ENCODE results near the gene HIPK1. TPM values are rescaled to one million over a fixed set of nuclear protein-coding genes. Genes with fewer than 3 reads are reported as not detected.

The HIPK1 gene
- total and polyA plus RNA-seq, 2 of the 13 experiments (the other 11 are each of a cell fraction or from before 2014, with no cell fraction given): 20.8 to 33.4 TPM

GRCh38 chr1:113918243-113918642 is 10.9 kb upstream of the HIPK1 start (continued):
- TF ChIP-seq YEATS4 (CRISPR knock-in tag; IDR thresholded peaks at IDR 0.05; ENCODE audit: borderline replicate concordance): no peak
- no peak for TF ChIP-seq MTF1 (CRISPR knock-in tag; IDR thresholded peaks at IDR 0.05)

- no peak overlapping the region for H3K9ac ChIP-seq (ENCODE audit: insufficient read depth, low read depth, low read length)
- intact Hi-C loops (cut with micrococcal nuclease; ENCODE audit: unreplicated experiment): no loop called here
- peaks cover 0 to 2% of the 10 kb centered on the region in 2 experiments; a peak in 1 of 5 replicates for H3K27me3 ChIP-seq (ENCODE audit: control insufficient read depth in 1 of 2, insufficient read depth in 2 of 2, low read length in 2 of 2)
- ChIA-PET POLR2A (no interaction called here), CTCF (ENCODE audit: low intra/inter-chr PET ratio, low total read pairs) (no interaction called here)
- ATAC-seq (no peak), DNase-seq (ENCODE audit: low spot score) (no peak), FAIRE-seq (no peak)
- BruUV-seq (replicated peaks): no TSS peak
- H3K79me2 ChIP-seq (ENCODE audit: insufficient read depth, low read length): no peaks in the 10 kb centered on the region
- in situ Hi-C loops (cut with HindIII; ENCODE audit: extremely low pct_ligation_motif_present, low pct_unique_long_range_greater_than_20kb): no loop called here
- no peaks in the 10 kb centered on the region for H4K20me1 ChIP-seq (ENCODE audit: insufficient read depth, low read length)
- no peak overlapping the region for H2AFZ ChIP-seq (ENCODE audit: low read length)
- no peak overlapping the region for H3K4me2 ChIP-seq (ENCODE audit: low read depth, low read length)
- H3K27ac ChIP-seq (ENCODE audit: extremely low read length, insufficient read depth, low read length): no peak overlapping the region
- H3K4me3 ChIP-seq (replicated peaks in 1 of 3; ENCODE audit: insufficient read depth in 1 of 3, low read depth in 2 of 3, low read length in 3 of 3): no peak overlapping the region
- H3K9me3 ChIP-seq (ENCODE audit: low read length): no peaks in the 10 kb centered on the region
- no peaks in the 10 kb centered on the region for H3K36me3 ChIP-seq (replicated peaks in 1 of 2; ENCODE audit: control insufficient read depth in 1 of 2, insufficient read depth in 2 of 2, low read length in 2 of 2)
- peaks cover 18% of the 10 kb centered on the region for H3K4me1 ChIP-seq (ENCODE audit: insufficient read depth, low read length)
- 80% methylated on average over 4 of the region's 4 CpGs for WGBS (ENCODE audit: low lambda C conversion rate)
- TF ChIP-seq ZNF589 (CRISPR knock-in tag; conservative IDR thresholded peaks at IDR 0.05) (no peak), MTA1 (CRISPR knock-in tag; IDR thresholded peaks at IDR 0.05; ENCODE audit: borderline replicate concordance) (no peak), MXD3 (CRISPR knock-in tag; IDR thresholded peaks at IDR 0.05) (no peak), KLF9 (CRISPR knock-in tag; IDR thresholded peaks at IDR 0.05; ENCODE audit: low read depth) (no peak), ZBTB8A (CRISPR knock-in tag; IDR thresholded peaks at IDR 0.05; ENCODE audit: borderline replicate concordance, low read depth) (no peak), SMAD1 (CRISPR knock-in tag; IDR thresholded peaks at IDR 0.05; ENCODE audit: borderline replicate concordance, low read depth) (no peak), ZNF709 (CRISPR knock-in tag; IDR thresholded peaks at IDR 0.05) (no peak), ZBTB37 (CRISPR knock-in tag; IDR thresholded peaks at IDR 0.05) (no peak), PBX2 (CRISPR knock-in tag; IDR thresholded peaks at IDR 0.05) (no peak), FOXO4 (CRISPR knock-in tag; conservative IDR thresholded peaks at IDR 0.05) (no peak), ZNF335 (CRISPR knock-in tag; IDR thresholded peaks at IDR 0.05) (no peak), MYNN (CRISPR knock-in tag; IDR thresholded peaks at IDR 0.05; ENCODE audit: low read depth) (no peak), ZXDC (CRISPR knock-in tag; IDR thresholded peaks at IDR 0.05) (no peak), SP1 (IDR thresholded peaks at IDR 0.05) (no peak), SP1 (CRISPR knock-in tag; IDR thresholded peaks at IDR 0.05) (no peak)
Measured at GRCh38 chr1:113922957-113923356, 6.2 kb upstream of the HIPK1 start.
